Ovary (tissue), 9 donors: ENCODE results near the gene SUMO4. TPM values are rescaled to one million over a fixed set of nuclear protein-coding genes. Genes with fewer than 3 reads are reported as not detected.

Experiments
- DNase-seq, 5 donors: peaks; one replicate each; pipeline ENCODE4 v3.0.0-alpha.2; 2019 to 2020
- H3K27ac ChIP-seq, 2 donors: fragments of 200-600 bp; one replicate each; pipeline versions ENCODE4 v1.5.1 to v1.8.0; 2019 to 2022
- H3K27me3 ChIP-seq: fragments of 200-600 bp; one replicate; pipeline ENCODE4 v1.8.0; 2022
- H3K36me3 ChIP-seq: fragments of 200-600 bp; sonication (generic); one replicate; pipeline ENCODE4 v1.5.1; 2019
- H3K4me1 ChIP-seq: one replicate; pipeline ENCODE4 v1.8.1; 2013; ENCODE audit warnings: mild to moderate bottlenecking, moderate library complexity; ENCODE audit not compliant: insufficient read depth
- H3K4me3 ChIP-seq: fragments of 200-600 bp; sonication (generic); one replicate; pipeline ENCODE4 v1.5.1; 2017
- H3K9me3 ChIP-seq, 2 donors: fragments of 200-600 bp in 1 of 2; sonication (generic) in 1 of 2; one replicate each; pipeline versions ENCODE4 v1.5.1 to v1.8.1; 2013 to 2019; ENCODE audit warnings: mild to moderate bottlenecking in 1 of 2, moderate library complexity in 1 of 2
- CTCF ChIP-seq, 3 donors: fragments of 450-650 bp in 2 of 3; fragments of 200-600 bp in 1 of 3; IDR thresholded peaks; one replicate each; pipeline versions ENCODE4 v1.5.1 to v1.8.0; 2016 to 2022; ENCODE audit warnings: antibody characterized with exemption in 3 of 3, mild to moderate bottlenecking in 1 of 3
- EP300 ChIP-seq: sonication (generic); formaldehyde crosslinking; IDR thresholded peaks from one replicate; pipeline ENCODE4 v1.6.1; 2017; ENCODE audit warnings: antibody characterized with exemption
- POLR2A ChIP-seq: fragments of 450-650 bp; IDR thresholded peaks from one replicate; pipeline ENCODE4 v1.6.1; 2017; ENCODE audit warnings: antibody characterized with exemption, mild to moderate bottlenecking, moderate library complexity
- WGBS, 3 donors: extraction: QIAGEN DNeasy Blood & Tissue Kit in 1 of 3; methylation state at CpG; one replicate each; pipeline versions ENCODE4 v1.1.5 to v1.1.7; 2013 to 2017; 5-methylcytosine and 5-hydroxymethylcytosine counted together
- intact Hi-C, 4 donors: fragments of 100-400 bp; cut with DNase I; formaldehyde crosslinking; loops; one replicate each; pipeline versions ENCODE4 v1.11.0 to v1.15.1; 2022 to 2023
- polyA plus RNA-seq, 2 donors: library from polyadenylated mRNA; stranded (reverse); fragments of 200-250 nt in 1 of 2; fragments of 350-450 nt in 1 of 2; fragmentation: Illumina TruSeq in 1 of 2; extraction: RNeasy Lipid Tissue Mini Kit (QIAGEN cat#74804) in 1 of 2; gene quantifications; one replicate each; pipeline ENCODE4 v1.2.3, GENCODE V29; 2013 to 2014
- total RNA-seq, 7 donors: library from RNA; depleted of rRNA in 2 of 7; stranded (reverse); fragments of >200 nt in 2 of 7; fragmentation: NEBNext Ultra II Directional in 3 of 7; extraction: Animal tissue kit (Norgen Biotek cat#: 25700) in 3 of 7; gene quantifications; one replicate each; pipeline versions ENCODE4 v1.1.0 to v1.2.4, GENCODE V29; 2016 to 2023
- donor health status: DM: no; HTN: no; CAD: no; lungs with moderate emphysema.
- donor health status: DM: no; HTN: no; CAD: no.
- donor health status: Bipolar disorder and iron deficiency.
- donor health status: DM: yes; HTN: yes; CAD: no.
- donor health status: DM: no; HTN: no; CAD: no.
- donor health status: DM: yes; HTN: yes; CAD: no.

SUMO4 gene
- total and polyA plus RNA-seq, 9 donors: 0.11 to 5.0 (median 2.7) TPM

DNA sequence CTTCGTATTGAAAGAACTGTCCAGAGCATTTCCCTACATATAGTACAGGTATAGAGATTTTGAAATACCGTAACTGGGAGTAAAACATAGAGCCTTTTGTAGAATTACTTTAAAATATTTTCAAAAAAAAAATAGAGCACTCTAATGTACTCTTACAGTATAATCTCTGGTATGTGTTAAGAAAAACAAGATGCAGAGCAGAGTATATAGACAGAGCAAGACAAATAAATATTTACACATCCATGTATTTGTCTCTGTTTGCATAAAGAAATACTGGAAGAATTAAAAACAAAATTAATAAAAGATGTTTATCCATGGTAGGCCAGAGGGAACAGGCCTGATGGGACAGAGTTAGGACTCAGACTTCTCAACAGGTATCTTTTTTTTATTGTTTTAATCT lies 28.0 kb upstream of the SUMO4 start:
- no peak for DNase-seq
- H3K4me1 ChIP-seq: no peaks in the 10 kb centered on the region
- 76 to 96% (median 76%) methylated on average over 2 of the region's 2 CpGs for WGBS, 3 donors
- no peaks in the 10 kb centered on the region for H3K9me3 ChIP-seq
- H3K27me3 ChIP-seq: no peaks in the 10 kb centered on the region
- no peak for TF ChIP-seq EP300
- no peak for TF ChIP-seq POLR2A
- no peak for TF ChIP-seq CTCF (IDR thresholded peaks at IDR 0.05)
- H3K27ac ChIP-seq: no peak overlapping the region
- intact Hi-C loops: no loop called here
- H3K36me3 ChIP-seq: no peaks in the 10 kb centered on the region
- no peak overlapping the region for H3K4me3 ChIP-seq

GRCh38 chr6:149373511-149373910 lies 26.6 kb upstream of the SUMO4 start:
- Histone ChIP-seq H3K36me3 (no peaks in the 10 kb centered on the region), H3K27ac (no peak overlapping the region), H3K9me3 (no peaks in the 10 kb centered on the region), H3K4me1 (no peaks in the 10 kb centered on the region), H3K4me3 (no peak overlapping the region), H3K27me3 (no peaks in the 10 kb centered on the region)
- 96 to 100% (median 99%) methylated on average over 2 of the region's 2 CpGs for WGBS, 3 donors
- no peak for DNase-seq
- intact Hi-C loops: no loop called here
- no peak for TF ChIP-seq POLR2A
- no peak for TF ChIP-seq CTCF (IDR thresholded peaks at IDR 0.05)
- TF ChIP-seq EP300: no peak

DNA sequence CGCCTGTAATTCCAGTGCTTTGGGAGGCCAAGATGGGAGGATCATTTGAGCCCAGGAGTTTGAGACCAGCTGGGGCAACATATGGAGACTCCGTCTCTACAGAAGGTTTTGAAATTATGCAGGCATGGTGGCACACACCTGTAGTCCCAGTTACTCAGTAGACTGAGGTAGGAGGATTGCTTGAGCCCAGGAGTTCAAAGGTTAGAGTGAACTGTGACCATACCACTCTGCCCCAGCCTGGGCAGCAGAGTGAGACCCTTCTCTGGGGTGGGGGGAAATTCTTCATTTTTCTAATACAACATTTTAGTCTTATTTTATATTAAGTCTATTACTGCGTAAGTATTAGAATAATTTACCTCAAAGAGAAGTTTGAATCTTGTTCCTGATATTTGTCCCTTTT lies 20.1 kb upstream of the SUMO4 start:
- no peak for TF ChIP-seq POLR2A
- TF ChIP-seq EP300: no peak
- Histone ChIP-seq H3K27ac (no peak overlapping the region), H3K27me3 (no peaks in the 10 kb centered on the region), H3K9me3 (no peaks in the 10 kb centered on the region), H3K4me1 (peaks cover 1% of the 10 kb centered on the region), H3K36me3 (no peaks in the 10 kb centered on the region), H3K4me3 (no peak overlapping the region)
- 96 to 98% (median 98%) methylated on average over 3 of the region's 3 CpGs for WGBS, 3 donors
- DNase-seq: no peak
- intact Hi-C loops: no loop called here

DNA sequence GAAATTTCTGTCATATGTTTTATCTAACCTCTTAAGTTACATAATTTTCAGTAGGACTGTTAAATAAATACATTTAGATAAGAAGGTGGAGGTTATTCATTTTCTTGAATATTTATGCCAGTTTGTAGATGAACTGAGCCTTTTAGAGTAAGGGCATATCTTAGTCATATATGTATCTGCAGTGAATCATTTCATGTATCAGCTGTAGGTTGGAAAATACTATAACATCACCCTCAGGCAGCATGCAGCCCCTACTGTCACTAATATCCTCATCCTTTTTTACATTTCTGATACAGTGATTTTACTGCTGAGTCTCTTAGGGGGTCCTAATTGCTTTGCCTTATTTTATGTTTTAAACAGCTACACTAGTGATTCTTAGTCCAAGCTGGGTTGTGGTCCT lies 19.5 kb upstream of the SUMO4 start:
- no peak for TF ChIP-seq EP300
- no peak for TF ChIP-seq POLR2A
- TF ChIP-seq CTCF (IDR thresholded peaks at IDR 0.05): no peak
- no peak for DNase-seq
- Histone ChIP-seq H3K36me3 (no peaks in the 10 kb centered on the region), H3K27ac (no peak overlapping the region), H3K4me1 (peaks cover 1% of the 10 kb centered on the region), H3K27me3 (no peaks in the 10 kb centered on the region), H3K9me3 (no peaks in the 10 kb centered on the region), H3K4me3 (no peak overlapping the region)
- intact Hi-C loops: no loop called here

GRCh38 chr6:149383371-149383770 lies 16.7 kb upstream of the SUMO4 start:
- H3K27me3 ChIP-seq: no peaks in the 10 kb centered on the region
- WGBS, 3 donors: 89 to 97% (median 97%) methylated on average over 4 of the region's 4 CpGs
- TF ChIP-seq EP300: no peak
- no peak for TF ChIP-seq POLR2A
- no peak for TF ChIP-seq CTCF (IDR thresholded peaks at IDR 0.05)
- H3K36me3 ChIP-seq: no peaks in the 10 kb centered on the region
- H3K9me3 ChIP-seq: no peaks in the 10 kb centered on the region
- intact Hi-C loops: no loop called here
- H3K27ac ChIP-seq: no peak overlapping the region
- H3K4me3 ChIP-seq: no peak overlapping the region
- no peak for DNase-seq
- peaks cover 1% of the 10 kb centered on the region for H3K4me1 ChIP-seq
